MM.1S (cell line): ENCODE data around the gene RPTOR.

Experiments
- CTCF ChIP-seq: fragments of 300-600 bp; sonication (generic); IDR thresholded peaks from 2 replicates; pipeline ENCODE4 v1.5.1; 2016; ENCODE audit warnings: antibody characterized with exemption, low read length, mixed read lengths
- EZH2 ChIP-seq: fragments of 300-600 bp; sonication (generic); optimal IDR thresholded peaks from 2 replicates; pipeline ENCODE3; 2017; ENCODE audit warnings: low read depth, mild to moderate bottlenecking, antibody characterized with exemption, low read length, mixed read lengths
- EZH2phosphoT487 ChIP-seq: fragments of 300-600 bp; sonication (generic); IDR thresholded peaks from 2 replicates; pipeline ENCODE4 v1.6.1; 2018; ENCODE audit warnings: antibody characterized with exemption, low read length

GRCh38 chr17:80544655-80545498 lies at the start of gene RPTOR:
- TF ChIP-seq CTCF = no peak
- no peak for TF ChIP-seq EZH2
- no peak for TF ChIP-seq EZH2phosphoT487
